Lung (tissue), 12 donors: ENCODE results near the gene ZFP92. TPM values are rescaled to one million over a fixed set of nuclear protein-coding genes. Genes with fewer than 3 reads are reported as not detected.

Source experiments
- ATAC-seq: fragments of 200-7000 bp; cut with Tn5 transposase; one replicate; pipeline ENCODE4 v1.9.1; 2020; ENCODE audit warnings: moderate number of reproducible peaks; ENCODE audit not compliant: insufficient read depth, low FRiP score
- DNase-seq, 3 donors: peaks; one replicate each; pipeline ENCODE4 v3.0.0-alpha.2; 2013 to 2017
- H3K27ac ChIP-seq, 2 donors: one replicate each; pipeline ENCODE4 v1.5.1; 2013; ENCODE audit warnings: mild to moderate bottlenecking in 2 of 2, moderate library complexity in 2 of 2, control low read depth in 1 of 2, inconsistent platforms in 1 of 2, low read depth in 1 of 2, low read length in 1 of 2
- H3K27me3 ChIP-seq, 3 donors: one replicate each; pipeline ENCODE4 v1.5.1; 2013; ENCODE audit warnings: low read length in 2 of 3; ENCODE audit not compliant: control insufficient read depth in 3 of 3, insufficient read depth in 3 of 3
- H3K36me3 ChIP-seq, 4 donors: one replicate each; pipeline ENCODE4 v1.5.1; 2013; ENCODE audit warnings: low read length in 4 of 4, mild to moderate bottlenecking in 1 of 4, moderate library complexity in 1 of 4; ENCODE audit not compliant: control insufficient read depth in 4 of 4, insufficient read depth in 4 of 4
- H3K4me1 ChIP-seq, 5 donors: one replicate each; pipeline ENCODE4 v1.5.1; 2013; ENCODE audit warnings: low read length in 5 of 5, mild to moderate bottlenecking in 2 of 5, moderate library complexity in 1 of 5; ENCODE audit not compliant: control insufficient read depth in 5 of 5, insufficient read depth in 5 of 5
- H3K4me3 ChIP-seq: one replicate; pipeline ENCODE4 v1.5.1; 2013; ENCODE audit warnings: mild to moderate bottlenecking, control low read depth, moderate library complexity
- H3K9ac ChIP-seq, 2 donors: one replicate each; pipeline ENCODE4 v1.5.1; 2013; ENCODE audit warnings: low read length in 2 of 2, control low read depth in 1 of 2; ENCODE audit not compliant: insufficient read depth in 1 of 2
- H3K9me3 ChIP-seq, 4 donors: one replicate each; pipeline ENCODE4 v1.5.1; 2013; ENCODE audit warnings: low read length in 3 of 4, mild to moderate bottlenecking in 1 of 4, moderate library complexity in 1 of 4; ENCODE audit not compliant: control insufficient read depth in 4 of 4, insufficient read depth in 3 of 4
- CTCF ChIP-seq: IDR thresholded peaks from 2 replicates; pipeline ENCODE4 v1.5.1; 2012; ENCODE audit warnings: mild to moderate bottlenecking; ENCODE audit errors: control extremely low read depth, extremely low read depth
- WGBS, 2 donors: extraction: QIAGEN DNeasy Blood & Tissue Kit; methylation state at CpG; one replicate each; pipeline ENCODE4 v1.1.7; 2013; 5-methylcytosine and 5-hydroxymethylcytosine counted together
- polyA plus RNA-seq, 2 donors: library from polyadenylated mRNA; stranded (reverse); fragments of 200-250 nt; gene quantifications; one replicate each; pipeline ENCODE4 v1.2.1, GENCODE V29; 2013
- total RNA-seq, 2 donors: library from RNA; depleted of rRNA in 1 of 2; stranded (reverse); fragments of >200 nt in 1 of 2; gene quantifications; one replicate each; pipeline ENCODE4 v1.2.1, GENCODE V29; 2014 to 2021
- donor health status: control.
- donor health status: control.
- donor health status: Bipolar disorder and iron deficiency.
- donor health status: healthy.
- donor health status: DM: yes; HTN: yes; CAD: no.

Gene ZFP92
- total and polyA plus RNA-seq, 4 donors: 0.69 to 3.6 (median 1.5) TPM

- peaks cover 0 to 1% (median 0%) of the 10 kb centered on the region in 4 donors for H3K9me3 ChIP-seq
- no peaks in the 10 kb centered on the region for H3K4me1 ChIP-seq
- WGBS, 2 donors: 90 to 97% methylated on average over 16 of the region's 16 CpGs
- peaks cover 0 to 5% (median 0%) of the 10 kb centered on the region in 4 donors for H3K36me3 ChIP-seq
- no peak overlapping the region for H3K9ac ChIP-seq
- TF ChIP-seq CTCF: no peak
- ATAC-seq (no peak), DNase-seq (no peak)
- H3K27ac ChIP-seq: no peak overlapping the region
- H3K27me3 ChIP-seq: no peaks in the 10 kb centered on the region
- no peak overlapping the region for H3K4me3 ChIP-seq
Measured at GRCh38 chrX:153454901-153455550, 43.8 kb downstream of the ZFP92 start.

- DNase-seq: no peak
- Histone ChIP-seq H3K4me3 (no peak overlapping the region), H3K9ac (no peak overlapping the region), H3K36me3 (peaks cover 0 to 4% (median 0%) of the 10 kb centered on the region in 4 donors), H3K9me3 (peaks cover 0 to 1% (median 0%) of the 10 kb centered on the region in 4 donors), H3K4me1 (no peaks in the 10 kb centered on the region), H3K27me3 (no peaks in the 10 kb centered on the region), H3K27ac (no peak overlapping the region)
- 84 to 88% methylated on average over 16 of the region's 16 CpGs for WGBS, 2 donors
- TF ChIP-seq CTCF: no peak
- ATAC-seq: no peak
Measured at GRCh38 chrX:153455571-153455970, 44.3 kb downstream of the ZFP92 start.

GRCh38 chrX:153456161-153456560 is 44.9 kb downstream of the ZFP92 start:
- Histone ChIP-seq H3K4me3 (no peak overlapping the region), H3K9me3 (peaks cover 0 to 1% (median 0%) of the 10 kb centered on the region in 4 donors), H3K9ac (no peak overlapping the region), H3K27me3 (no peaks in the 10 kb centered on the region), H3K4me1 (no peaks in the 10 kb centered on the region), H3K36me3 (peaks cover 0 to 4% (median 0%) of the 10 kb centered on the region in 4 donors), H3K27ac (no peak overlapping the region)
- no peak for TF ChIP-seq CTCF
- DNase-seq (no peak), ATAC-seq (no peak)
- 87 to 89% methylated on average over 10 to 12 of the region's 12 CpGs for WGBS, 2 donors
